SK-N-SH treated with all-trans-retinoic acid at 6 μM for 48 hours (cell line): Measurements from ENCODE around the gene PRMT3.

Experiments used
- ATAC-seq: fragments of 200-7000 bp; cut with Tn5 transposase; 3 replicates; pipeline ENCODE4 v1.9.1; 2020; ENCODE audit warnings: mild to moderate bottlenecking, moderate library complexity
- ARNTL ChIP-seq: fragments of 450-650 bp; formaldehyde crosslinking; IDR thresholded peaks from 2 replicates; pipeline ENCODE4 v1.5.0; 2020; ENCODE audit warnings: low read depth, mild to moderate bottlenecking, moderate library complexity, borderline replicate concordance
- CREB5 ChIP-seq: fragments of 250-450 bp; sonication (Bioruptor Pico); IDR thresholded peaks from 2 replicates; pipeline ENCODE4 v1.5.1; 2020; ENCODE audit warnings: low read depth, mild to moderate bottlenecking, moderate library complexity
- CSDC2 ChIP-seq: fragments of 250-450 bp; sonication (Bioruptor Pico); IDR thresholded peaks from 2 replicates; pipeline ENCODE4 v1.5.0; 2020; ENCODE audit warnings: mild to moderate bottlenecking, moderate library complexity
- CSRNP3 ChIP-seq: fragments of 250-450 bp; sonication (Bioruptor Pico); IDR thresholded peaks from 2 replicates; pipeline ENCODE4 v1.5.1; 2021; ENCODE audit warnings: mild to moderate bottlenecking, moderate library complexity
- ESRRG ChIP-seq: fragments of 250-450 bp; sonication (Bioruptor Pico); IDR thresholded peaks from 2 replicates; pipeline ENCODE4 v1.6.1; 2021; ENCODE audit warnings: mild to moderate bottlenecking
- GLIS3 ChIP-seq: fragments of 250-450 bp; sonication (Bioruptor Pico); IDR thresholded peaks from 2 replicates; pipeline ENCODE4 v1.5.0; 2020; ENCODE audit warnings: mild to moderate bottlenecking, moderate library complexity
- ISL1 ChIP-seq: fragments of 250-450 bp; sonication (Bioruptor Pico); IDR thresholded peaks from 2 replicates; pipeline ENCODE4 v2.1.2; 2022; ENCODE audit warnings: mild to moderate bottlenecking, moderate library complexity
- POU6F1 ChIP-seq: fragments of 250-450 bp; sonication (Bioruptor Pico); IDR thresholded peaks from 2 replicates; pipeline ENCODE4 v1.8.0; 2021; ENCODE audit warnings: low read depth, mild to moderate bottlenecking, moderate library complexity, borderline replicate concordance
- PPARA ChIP-seq: fragments of 250-450 bp; sonication (Bioruptor Pico); IDR thresholded peaks from 2 replicates; pipeline ENCODE4 v1.5.0; 2020; ENCODE audit warnings: mild to moderate bottlenecking, borderline replicate concordance
- RARB ChIP-seq: fragments of 250-450 bp; sonication (Bioruptor Pico); IDR thresholded peaks from 2 replicates; pipeline ENCODE4 v1.8.0; 2021; ENCODE audit warnings: mild to moderate bottlenecking, moderate library complexity
- SNAI2 ChIP-seq: fragments of 250-450 bp; sonication (Bioruptor Pico); IDR thresholded peaks from 2 replicates; pipeline ENCODE4 v1.5.0; 2020; ENCODE audit warnings: mild to moderate bottlenecking, moderate library complexity
- TOX ChIP-seq: fragments of 250-450 bp; sonication (Bioruptor Pico); IDR thresholded peaks from 2 replicates; pipeline ENCODE4 v1.8.0; 2021; ENCODE audit warnings: mild to moderate bottlenecking, moderate library complexity, borderline replicate concordance
- TSHZ2 ChIP-seq: fragments of 250-450 bp; sonication (Bioruptor Pico); IDR thresholded peaks from 2 replicates; pipeline ENCODE4 v1.5.0; 2020; ENCODE audit warnings: mild to moderate bottlenecking, moderate library complexity
- ZFP3 ChIP-seq: fragments of 250-450 bp; sonication (Bioruptor Pico); IDR thresholded peaks from 2 replicates; pipeline ENCODE4 v1.5.0; 2020; ENCODE audit warnings: mild to moderate bottlenecking, moderate library complexity
- ZFP30 ChIP-seq: fragments of 450-650 bp; formaldehyde crosslinking; IDR thresholded peaks from 2 replicates; pipeline ENCODE4 v1.5.0; 2022; ENCODE audit warnings: mild to moderate bottlenecking, moderate library complexity
- ZNF565 ChIP-seq: fragments of 450-650 bp; formaldehyde crosslinking; conservative IDR thresholded peaks from 2 replicates; pipeline ENCODE4 v1.5.0; 2020; ENCODE audit warnings: low read depth, mild to moderate bottlenecking, moderate library complexity
- ZNF8 ChIP-seq: fragments of 450-650 bp; formaldehyde crosslinking; IDR thresholded peaks from 2 replicates; pipeline ENCODE4 v1.5.0; 2020; ENCODE audit warnings: mild to moderate bottlenecking, moderate library complexity

Gene PRMT3

GRCh38 chr11:20497124-20497792, 109.7 kb downstream of the PRMT3 start (continued):
- TF ChIP-seq CSRNP3 (no peak), ZFP3 (CRISPR knock-in tag) (no peak)

GRCh38 chr11:20501252-20501651, 113.7 kb downstream of the PRMT3 start:
- TF ChIP-seq CREB5 (CRISPR knock-in tag): no peak
- no peak for TF ChIP-seq ESRRG (CRISPR knock-in tag)
- TF ChIP-seq ZNF8 (CRISPR knock-in tag): no peak
- TF ChIP-seq ISL1 (CRISPR knock-in tag): no peak
- TF ChIP-seq ZNF565: no peak
- TF ChIP-seq ZFP30: no peak
- no peak for TF ChIP-seq SNAI2 (CRISPR knock-in tag)
- no peak for TF ChIP-seq CSRNP3
- TF ChIP-seq PPARA (CRISPR knock-in tag): no peak
- TF ChIP-seq ARNTL: no peak
- no peak for TF ChIP-seq TSHZ2 (CRISPR knock-in tag)
- TF ChIP-seq CSDC2: no peak
- no peak for ATAC-seq

- TF ChIP-seq ZNF8 (CRISPR knock-in tag) (no peak), GLIS3 (CRISPR knock-in tag) (no peak), ESRRG (CRISPR knock-in tag) (no peak), POU6F1 (no peak), CSDC2 (no peak), ZFP30 (no peak), ZFP3 (CRISPR knock-in tag) (no peak), ZNF565 (no peak), TOX (CRISPR knock-in tag) (no peak), ARNTL (no peak), SNAI2 (CRISPR knock-in tag) (no peak), TSHZ2 (CRISPR knock-in tag) (no peak), RARB (CRISPR knock-in tag) (no peak)
- no peak for ATAC-seq
These were observed 114.5 kb downstream of the PRMT3 start for GRCh38 chr11:20501971-20502370.
